Esophagus muscularis mucosa (tissue), 3 donors: Measurements from ENCODE around the gene UBE2M.

Source experiments
- POLR2A ChIP-seq: fragments of 450-650 bp; IDR thresholded peaks from one replicate; pipeline ENCODE4 v1.6.1; 2017; ENCODE audit warnings: antibody characterized with exemption, moderate library complexity, mild to moderate bottlenecking, low read depth
- TF ChIP-seq, protein P1 (sequence below), 3 experiments: fragments of 200-600 bp in 2 of 3; fragments of 450-650 bp in 1 of 3; sonication (generic) in 2 of 3; IDR thresholded peaks; one replicate each; pipeline ENCODE4 v1.5.1; 2017 to 2019; ENCODE audit warnings: antibody characterized with exemption in 3 of 3, mild to moderate bottlenecking in 2 of 3, moderate library complexity in 1 of 3

DNA sequence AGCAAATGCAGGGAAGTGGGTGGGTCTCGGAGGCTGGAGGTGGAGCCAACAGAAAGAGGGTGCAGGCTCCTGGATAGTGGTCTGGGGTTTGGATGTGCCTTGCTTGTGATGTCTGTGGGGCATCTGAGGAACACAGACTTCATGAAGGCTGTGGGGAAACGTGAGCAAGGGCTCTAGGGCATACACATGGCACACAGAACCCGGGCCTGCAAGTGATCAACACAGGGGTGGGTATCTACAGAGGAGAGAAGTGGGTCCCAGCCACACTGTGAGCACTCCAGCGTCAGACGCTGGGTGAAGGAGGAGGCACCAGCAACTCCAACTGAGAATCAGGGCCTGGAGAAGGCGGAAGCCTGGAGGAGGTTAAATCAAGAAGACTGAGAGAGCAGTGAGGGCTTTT is 5.4 kb upstream of the UBE2M start:
- TF ChIP-seq, protein P1, sequence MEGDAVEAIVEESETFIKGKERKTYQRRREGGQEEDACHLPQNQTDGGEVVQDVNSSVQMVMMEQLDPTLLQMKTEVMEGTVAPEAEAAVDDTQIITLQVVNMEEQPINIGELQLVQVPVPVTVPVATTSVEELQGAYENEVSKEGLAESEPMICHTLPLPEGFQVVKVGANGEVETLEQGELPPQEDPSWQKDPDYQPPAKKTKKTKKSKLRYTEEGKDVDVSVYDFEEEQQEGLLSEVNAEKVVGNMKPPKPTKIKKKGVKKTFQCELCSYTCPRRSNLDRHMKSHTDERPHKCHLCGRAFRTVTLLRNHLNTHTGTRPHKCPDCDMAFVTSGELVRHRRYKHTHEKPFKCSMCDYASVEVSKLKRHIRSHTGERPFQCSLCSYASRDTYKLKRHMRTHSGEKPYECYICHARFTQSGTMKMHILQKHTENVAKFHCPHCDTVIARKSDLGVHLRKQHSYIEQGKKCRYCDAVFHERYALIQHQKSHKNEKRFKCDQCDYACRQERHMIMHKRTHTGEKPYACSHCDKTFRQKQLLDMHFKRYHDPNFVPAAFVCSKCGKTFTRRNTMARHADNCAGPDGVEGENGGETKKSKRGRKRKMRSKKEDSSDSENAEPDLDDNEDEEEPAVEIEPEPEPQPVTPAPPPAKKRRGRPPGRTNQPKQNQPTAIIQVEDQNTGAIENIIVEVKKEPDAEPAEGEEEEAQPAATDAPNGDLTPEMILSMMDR (IDR thresholded peaks at IDR 0.05) = no peak
- no peak for TF ChIP-seq POLR2A
